Lower lobe of right lung (tissue), 2 donors: ENCODE data around the gene APOLD1. TPM values are rescaled to one million over a fixed set of nuclear protein-coding genes. Genes with fewer than 3 reads are reported as not detected.
"Not testable (repeated sequence)": the region's sequence is repeated elsewhere in the genome, so short reads cannot be mapped to it uniquely, and the experiment has no call there.

Source experiments
- ATAC-seq, 2 donors: fragments of 200-7000 bp; cut with Tn5 transposase; one replicate each; pipeline ENCODE4 v1.9.1; 2020 to 2022; ENCODE audit warnings: mild to moderate bottlenecking in 2 of 2, moderate library complexity in 2 of 2
- DNase-seq: peaks from one replicate; pipeline ENCODE4 v3.0.0-alpha.2; 2020
- H3K27ac ChIP-seq: fragments of 200-600 bp; one replicate; pipeline ENCODE4 v1.8.0; 2022
- H3K27me3 ChIP-seq: fragments of 200-600 bp; one replicate; pipeline ENCODE4 v1.8.0; 2022; ENCODE audit warnings: low read depth
- H3K36me3 ChIP-seq: fragments of 200-600 bp; one replicate; pipeline ENCODE4 v1.8.0; 2022; ENCODE audit warnings: mild to moderate bottlenecking
- H3K4me1 ChIP-seq: fragments of 200-600 bp; one replicate; pipeline ENCODE4 v1.8.0; 2022
- H3K4me3 ChIP-seq: fragments of 200-600 bp; one replicate; pipeline ENCODE4 v1.8.0; 2022; ENCODE audit warnings: mild to moderate bottlenecking
- H3K9me3 ChIP-seq: fragments of 200-600 bp; one replicate; pipeline ENCODE4 v1.8.0; 2022
- CTCF ChIP-seq: fragments of 200-600 bp; IDR thresholded peaks from one replicate; pipeline ENCODE4 v1.8.0; 2022; ENCODE audit warnings: antibody characterized with exemption, mild to moderate bottlenecking
- intact Hi-C: fragments of 100-400 bp; cut with DNase I; formaldehyde crosslinking; loops from one replicate; pipeline ENCODE4 v1.11.0; 2022
- total RNA-seq: library from RNA; stranded (reverse); fragmentation: NEBNext Ultra II Directional; extraction: Animal tissue kit (Norgen Biotek cat#: 25700); gene quantifications from one replicate; pipeline ENCODE4 v1.2.1, GENCODE V29; 2021
- donor health status: DM: no; HTN: yes; CAD: no; lungs with severe emphysema.

Gene APOLD1
- total RNA-seq, 1 donor from 2014 or later = 11.0 TPM

- Histone ChIP-seq H3K27ac (peak overlapping the region; percentile 34), H3K4me1 (peaks cover 33% of the 10 kb centered on the region), H3K27me3 (no peaks in the 10 kb centered on the region), H3K36me3 (peaks cover 40% of the 10 kb centered on the region), H3K4me3 (no peak overlapping the region), H3K9me3 (no peaks in the 10 kb centered on the region)
- TF ChIP-seq CTCF = no peak
- intact Hi-C loops = no loop called here
- ATAC-seq (no peak), DNase-seq (no peak)
These were observed 33.8 kb downstream of the APOLD1 start for GRCh38 chr12:12819221-12819620.

GRCh38 chr12:12819752-12820311, 34.4 kb downstream of the APOLD1 start:
- intact Hi-C loops = no loop called here
- H3K27ac ChIP-seq = peak overlapping the region; percentile 34
- ATAC-seq (peak; percentile 79 to 87), DNase-seq (no peak)
- H3K4me3 ChIP-seq = no peak overlapping the region
- H3K27me3 ChIP-seq = no peaks in the 10 kb centered on the region
- H3K36me3 ChIP-seq = peaks cover 46% of the 10 kb centered on the region
- H3K4me1 ChIP-seq = peaks cover 27% of the 10 kb centered on the region
- no peaks in the 10 kb centered on the region for H3K9me3 ChIP-seq
- TF ChIP-seq CTCF = no peak

GRCh38 chr12:12820376-12820775, 34.9 kb downstream of the APOLD1 start:
- Histone ChIP-seq H3K36me3 (peaks cover 51% of the 10 kb centered on the region), H3K4me1 (peaks cover 25% of the 10 kb centered on the region), H3K27ac (peak overlapping the region; percentile 51)
- intact Hi-C loops, H3K9me3 ChIP-seq, H3K4me3 ChIP-seq, H3K27me3 ChIP-seq, DNase-seq: not testable (repeated sequence)
- ATAC-seq = peak in 1 of 2 donors; percentile 38

GRCh38 chr12:12821975-12822374, 36.5 kb downstream of the APOLD1 start:
- Histone ChIP-seq H3K9me3 (no peaks in the 10 kb centered on the region), H3K36me3 (peaks cover 67% of the 10 kb centered on the region), H3K27ac (no peak overlapping the region), H3K4me3 (no peak overlapping the region), H3K27me3 (no peaks in the 10 kb centered on the region), H3K4me1 (peaks cover 10% of the 10 kb centered on the region)
- intact Hi-C loops = no loop called here
- TF ChIP-seq CTCF = no peak
- DNase-seq (no peak), ATAC-seq (no peak)

- no peak overlapping the region for H3K4me3 ChIP-seq
- no peaks in the 10 kb centered on the region for H3K9me3 ChIP-seq
- no peak for ATAC-seq
- no peak for TF ChIP-seq CTCF
- peak overlapping the region; percentile 27 for H3K27ac ChIP-seq
- H3K4me1 ChIP-seq = peaks cover 5% of the 10 kb centered on the region
- H3K36me3 ChIP-seq = peaks cover 76% of the 10 kb centered on the region
- intact Hi-C loops = no loop called here
- no peaks in the 10 kb centered on the region for H3K27me3 ChIP-seq
- no peak for DNase-seq
These were observed 37.4 kb downstream of the APOLD1 start for GRCh38 chr12:12822886-12823285.

GRCh38 chr12:12823300-12823699, 37.8 kb downstream of the APOLD1 start:
- H3K4me3 ChIP-seq = no peak overlapping the region
- no peak for TF ChIP-seq CTCF
- no peaks in the 10 kb centered on the region for H3K9me3 ChIP-seq
- no peaks in the 10 kb centered on the region for H3K27me3 ChIP-seq
- peak; percentile 33 to 58 for ATAC-seq
- intact Hi-C loops = no loop called here
- peaks cover 5% of the 10 kb centered on the region for H3K4me1 ChIP-seq
- H3K36me3 ChIP-seq = peaks cover 80% of the 10 kb centered on the region
- peak overlapping the region; percentile 27 for H3K27ac ChIP-seq
- no peak for DNase-seq
